GM12873 (cell line): Measurements from ENCODE around the gene PODNL1.

Experiments
- TF ChIP-seq, protein P1 (sequence below): IDR thresholded peaks from 2 replicates; pipeline ENCODE4 v1.5.1; 2012; ENCODE audit warnings: low read depth, mild to moderate bottlenecking, moderate library complexity, low read length, control low read depth; ENCODE audit not compliant: insufficient read depth; ENCODE audit errors: missing control alignments

PODNL1 gene, protein sequence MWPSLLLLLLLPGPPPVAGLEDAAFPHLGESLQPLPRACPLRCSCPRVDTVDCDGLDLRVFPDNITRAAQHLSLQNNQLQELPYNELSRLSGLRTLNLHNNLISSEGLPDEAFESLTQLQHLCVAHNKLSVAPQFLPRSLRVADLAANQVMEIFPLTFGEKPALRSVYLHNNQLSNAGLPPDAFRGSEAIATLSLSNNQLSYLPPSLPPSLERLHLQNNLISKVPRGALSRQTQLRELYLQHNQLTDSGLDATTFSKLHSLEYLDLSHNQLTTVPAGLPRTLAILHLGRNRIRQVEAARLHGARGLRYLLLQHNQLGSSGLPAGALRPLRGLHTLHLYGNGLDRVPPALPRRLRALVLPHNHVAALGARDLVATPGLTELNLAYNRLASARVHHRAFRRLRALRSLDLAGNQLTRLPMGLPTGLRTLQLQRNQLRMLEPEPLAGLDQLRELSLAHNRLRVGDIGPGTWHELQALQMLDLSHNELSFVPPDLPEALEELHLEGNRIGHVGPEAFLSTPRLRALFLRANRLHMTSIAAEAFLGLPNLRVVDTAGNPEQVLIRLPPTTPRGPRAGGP

DNA sequence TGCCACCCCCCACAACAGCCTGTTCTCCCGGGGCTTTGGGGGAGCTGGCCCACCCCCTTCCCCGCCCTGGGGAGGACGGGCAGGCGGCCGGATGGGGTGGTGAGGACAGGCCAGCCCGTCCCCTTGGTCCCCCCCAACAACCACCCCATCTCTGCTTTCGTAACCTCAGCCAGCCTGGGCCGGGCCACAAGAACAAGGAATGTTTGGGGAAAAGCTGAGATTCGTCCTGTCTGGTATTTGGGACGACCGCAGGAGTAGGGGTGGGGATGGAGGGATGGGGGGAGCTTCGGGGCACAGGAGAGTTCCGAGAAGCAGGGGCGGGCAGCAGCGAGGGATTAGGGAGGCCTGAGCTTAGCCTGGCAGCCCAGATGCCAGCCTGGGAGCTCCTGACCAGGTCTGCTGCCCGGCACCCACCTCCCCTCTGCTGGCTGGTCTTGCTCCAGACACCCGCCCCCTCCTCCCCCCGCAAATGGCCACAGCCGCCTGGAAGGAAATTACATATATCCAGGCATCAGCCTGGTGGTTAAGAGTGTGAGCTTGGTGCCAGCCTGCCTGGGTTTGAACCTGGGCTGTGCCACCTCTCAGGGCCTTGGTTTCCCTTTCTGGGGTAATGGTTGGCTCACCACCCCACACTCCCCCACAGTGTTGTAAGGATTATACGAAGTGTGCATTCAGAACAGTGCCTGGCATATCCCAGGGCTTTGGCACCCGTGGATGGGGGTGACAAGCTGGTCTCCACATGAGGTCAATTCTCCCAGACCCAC is at the start of gene PODNL1:
PODNL1 (minus strand) TSS at position 117 of the 764 bp plus-strand sequence. CDS start 236 bp downstream, outside the sequence.
- TF ChIP-seq, protein P1, sequence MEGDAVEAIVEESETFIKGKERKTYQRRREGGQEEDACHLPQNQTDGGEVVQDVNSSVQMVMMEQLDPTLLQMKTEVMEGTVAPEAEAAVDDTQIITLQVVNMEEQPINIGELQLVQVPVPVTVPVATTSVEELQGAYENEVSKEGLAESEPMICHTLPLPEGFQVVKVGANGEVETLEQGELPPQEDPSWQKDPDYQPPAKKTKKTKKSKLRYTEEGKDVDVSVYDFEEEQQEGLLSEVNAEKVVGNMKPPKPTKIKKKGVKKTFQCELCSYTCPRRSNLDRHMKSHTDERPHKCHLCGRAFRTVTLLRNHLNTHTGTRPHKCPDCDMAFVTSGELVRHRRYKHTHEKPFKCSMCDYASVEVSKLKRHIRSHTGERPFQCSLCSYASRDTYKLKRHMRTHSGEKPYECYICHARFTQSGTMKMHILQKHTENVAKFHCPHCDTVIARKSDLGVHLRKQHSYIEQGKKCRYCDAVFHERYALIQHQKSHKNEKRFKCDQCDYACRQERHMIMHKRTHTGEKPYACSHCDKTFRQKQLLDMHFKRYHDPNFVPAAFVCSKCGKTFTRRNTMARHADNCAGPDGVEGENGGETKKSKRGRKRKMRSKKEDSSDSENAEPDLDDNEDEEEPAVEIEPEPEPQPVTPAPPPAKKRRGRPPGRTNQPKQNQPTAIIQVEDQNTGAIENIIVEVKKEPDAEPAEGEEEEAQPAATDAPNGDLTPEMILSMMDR, result no peak

DNA sequence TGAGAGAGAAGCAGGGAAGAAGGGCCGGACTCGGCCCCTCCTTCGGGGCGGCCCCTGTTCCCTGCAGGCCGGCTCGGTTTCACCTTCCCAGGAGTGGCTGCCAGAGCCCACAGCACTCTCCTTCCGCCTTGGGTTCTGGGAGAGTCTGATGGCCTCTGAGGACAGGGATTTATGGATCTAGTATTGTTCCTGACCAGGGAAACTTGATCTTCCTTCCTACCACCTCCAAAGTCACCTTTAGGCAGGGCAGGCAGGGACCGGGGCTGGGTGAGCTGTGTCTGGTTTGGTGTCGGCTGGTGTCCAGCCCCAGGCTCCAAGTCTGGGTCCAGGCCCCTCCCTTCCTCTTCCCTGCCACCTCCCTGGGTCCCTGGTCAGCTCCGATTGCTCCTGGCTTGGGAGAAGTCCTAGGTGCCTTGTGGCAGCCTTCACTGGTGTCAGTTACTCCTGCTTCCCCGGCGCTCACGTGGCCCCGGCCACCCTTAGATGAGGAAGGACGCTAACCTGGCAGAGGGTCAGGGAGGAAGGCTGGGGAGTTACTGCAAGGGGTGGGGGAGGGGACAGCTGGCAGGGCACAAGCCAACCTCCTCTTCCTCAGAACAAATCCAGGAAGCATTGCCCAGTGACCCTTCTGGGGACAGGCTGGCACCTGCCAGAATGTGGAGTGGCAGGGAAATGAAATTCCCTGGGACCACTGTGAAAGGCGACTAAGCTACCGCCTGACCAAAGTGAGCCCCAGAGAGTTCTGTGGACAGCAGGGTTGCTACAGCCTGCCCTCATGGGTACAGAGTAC is 49.1 kb upstream of the PODNL1 start:
- TF ChIP-seq, protein P1, result no peak

DNA sequence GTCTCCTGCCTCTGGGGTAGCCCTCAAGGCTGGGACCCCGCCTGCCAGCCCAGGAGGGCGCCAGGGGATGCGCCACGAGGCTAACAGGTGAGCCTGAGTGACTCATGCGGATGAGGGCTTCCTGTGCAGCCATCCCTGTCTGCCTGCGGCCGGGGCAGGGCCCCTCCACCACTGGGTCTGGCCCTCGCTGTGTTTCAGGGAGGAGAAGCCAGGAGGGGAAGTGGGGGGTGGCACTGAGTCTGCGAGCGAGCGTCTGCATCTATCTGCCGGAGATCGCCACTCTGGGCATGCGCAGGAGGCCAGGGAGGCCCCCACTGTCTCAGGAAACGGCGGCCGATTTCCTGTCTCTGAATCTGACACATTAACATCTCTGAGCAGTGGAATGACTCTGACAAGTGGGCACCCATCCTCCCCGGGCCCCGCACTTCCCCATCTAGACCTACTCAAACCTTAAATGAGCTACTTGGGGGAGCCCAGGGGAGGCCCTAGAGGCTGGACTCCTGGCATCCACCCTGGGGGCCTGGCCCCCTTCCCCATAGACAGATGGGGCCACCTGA is 48.2 kb upstream of the PODNL1 start:
- TF ChIP-seq, protein P1, result no peak

DNA sequence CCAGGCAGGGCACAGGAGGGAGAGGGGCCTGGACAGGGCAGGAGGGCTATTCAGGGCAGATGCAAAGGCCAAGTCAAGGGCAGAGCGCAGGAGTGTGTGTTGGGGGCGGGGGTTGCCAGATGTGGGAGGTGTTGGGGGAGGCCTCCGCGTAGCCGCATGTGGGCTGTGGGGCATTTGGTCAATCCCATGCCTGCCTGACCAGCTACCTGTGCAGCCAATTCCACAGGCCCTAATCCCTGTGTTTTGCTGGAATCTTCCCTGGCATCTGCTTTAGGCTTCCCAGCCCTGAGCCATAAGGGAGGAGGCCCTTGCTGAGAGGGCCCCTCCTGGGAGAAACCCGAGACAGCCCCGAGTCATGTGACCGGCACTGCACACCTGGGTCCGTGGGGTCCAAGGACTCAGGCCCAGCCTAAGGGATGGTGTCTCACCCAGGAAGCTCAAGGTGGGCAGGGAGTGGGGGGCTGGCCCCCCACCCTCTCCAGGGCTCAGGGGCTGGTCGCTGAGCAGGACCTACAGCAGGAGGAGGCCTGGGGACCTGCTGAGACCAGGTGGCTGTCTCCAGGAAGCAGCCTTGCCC is 47.6 kb upstream of the PODNL1 start:
- TF ChIP-seq, protein P1, result no peak

DNA sequence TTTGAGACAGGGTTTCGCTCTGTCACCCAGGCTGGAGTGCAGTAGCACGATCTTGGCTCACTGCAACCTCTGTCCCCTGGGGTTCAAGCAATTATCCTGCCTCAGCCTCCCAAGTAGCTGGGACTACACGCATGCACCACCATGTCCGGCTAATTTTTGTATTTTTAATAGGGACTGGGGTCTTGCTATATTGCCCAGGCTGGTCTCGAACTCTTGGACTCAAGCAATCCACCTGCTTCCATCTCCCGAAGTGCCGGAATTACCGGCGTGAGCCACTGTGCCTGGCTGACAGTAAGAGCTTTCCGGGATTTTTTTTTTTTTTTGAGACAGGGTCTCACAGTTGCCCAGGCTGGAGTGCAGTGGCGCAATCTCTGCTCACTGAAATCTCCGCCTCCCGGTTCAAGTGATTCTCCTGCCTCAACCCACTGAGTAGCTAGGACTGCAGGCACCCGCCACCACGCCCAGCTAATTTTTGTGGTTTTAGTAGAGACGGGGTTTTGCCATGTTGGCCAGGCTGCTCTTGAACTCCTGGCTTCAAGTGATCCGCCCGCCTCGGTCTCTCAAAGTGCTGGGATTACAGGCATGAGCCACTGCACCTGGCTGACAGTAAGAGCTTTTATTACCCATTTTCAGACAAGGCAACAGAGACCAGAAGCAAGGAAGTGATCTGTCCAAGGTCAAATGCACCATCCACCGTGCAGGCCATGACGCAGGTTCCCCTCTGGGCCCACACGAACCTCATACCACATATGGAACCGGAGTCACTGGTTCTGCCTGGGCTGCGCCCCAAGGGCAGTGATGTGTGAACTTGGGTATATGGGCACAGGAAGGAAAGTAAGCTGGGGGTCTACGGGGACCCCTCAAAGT is 46.9 kb upstream of the PODNL1 start:
- TF ChIP-seq, protein P1, result no peak

DNA sequence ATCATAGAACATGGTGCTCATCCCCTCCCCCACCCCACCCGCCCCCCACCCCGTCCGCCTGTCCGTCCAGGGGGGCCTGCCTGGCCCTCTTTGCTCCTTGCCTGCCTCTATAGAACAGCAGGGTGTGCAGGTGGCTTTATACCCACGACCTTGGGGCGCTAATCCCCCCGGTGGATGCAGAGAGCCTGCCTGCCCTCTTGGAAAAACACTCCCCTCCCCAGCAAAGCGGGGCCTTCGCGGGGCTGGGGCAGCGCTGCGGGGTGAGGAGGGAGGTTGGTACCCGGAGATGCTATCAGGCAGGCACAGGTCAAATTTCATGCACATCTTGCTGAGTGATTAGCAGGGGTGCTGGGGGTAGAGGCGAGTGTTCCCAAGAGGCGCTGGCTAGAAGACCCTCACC is 46.0 kb upstream of the PODNL1 start:
- TF ChIP-seq, protein P1, result no peak
